Measurements from ENCODE around the gene ANGPTL2. TPM values are rescaled to one million over a fixed set of nuclear protein-coding genes. Genes with fewer than 3 reads are reported as not detected.

ANGPTL2 gene
- total RNA-seq, 1 experiment from 2014 or later, result 5.1 TPM

DNA sequence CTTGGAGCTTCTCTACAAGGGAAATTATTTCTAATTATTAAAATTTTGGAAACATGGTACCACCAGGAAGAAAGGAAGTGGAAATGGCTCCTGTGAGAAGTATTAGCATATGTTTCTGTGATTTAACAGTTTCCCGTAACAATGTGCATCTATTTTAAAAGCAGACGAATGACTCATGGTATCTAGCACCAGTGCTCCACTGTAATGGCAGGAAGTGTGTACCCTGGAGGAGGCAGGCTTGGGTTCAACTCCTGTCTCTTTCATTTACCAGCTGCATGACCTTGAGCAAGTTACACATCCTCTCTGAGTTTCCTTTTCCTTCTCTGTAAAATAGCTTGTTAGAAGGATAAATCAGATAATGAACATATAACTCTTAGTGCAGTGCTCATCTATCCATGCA is 41.0 kb upstream of the ANGPTL2 start:
- Histone ChIP-seq H4K8ac (replicated peaks; ENCODE audit: insufficient read length, low read depth, low read length) (no peak overlapping the region), H3K79me1 (ENCODE audit: insufficient read depth, low read depth, low read length, poor library complexity, severe bottlenecking) (no peaks in the 10 kb centered on the region), H2BK15ac (ENCODE audit: low read depth, low read length) (no peak overlapping the region), H2AK5ac (ENCODE audit: insufficient read length, low read length) (no peak overlapping the region), H2AFZ (ENCODE audit: low read length) (no peak overlapping the region), H3K9ac (ENCODE audit: extremely low read depth, insufficient read length, low read length) (no peak overlapping the region), H4K91ac (ENCODE audit: insufficient read length, low read depth, low read length) (no peak overlapping the region), H3K4ac (ENCODE audit: low read depth, low read length) (no peak overlapping the region), H3K79me2 (ENCODE audit: insufficient read depth, low read length) (no peaks in the 10 kb centered on the region), H3K4me2 (ENCODE audit: insufficient read depth, insufficient read length, low read length) (no peak overlapping the region), H3K56ac (ENCODE audit: insufficient read length, low read depth, low read length) (no peak overlapping the region), H3K27ac (ENCODE audit: insufficient read length, low read depth, low read length) (no peak overlapping the region), H2BK20ac (ENCODE audit: low read depth, low read length, poor library complexity, severe bottlenecking) (no peak overlapping the region), H3K23ac (ENCODE audit: insufficient read length, low read depth, low read length) (no peak overlapping the region), H3K4me1 (ENCODE audit: insufficient read depth, low read length) (peaks cover 2% of the 10 kb centered on the region; the same call in 1 of the 2 replicates), H2BK120ac (ENCODE audit: low read depth, low read length, poor library complexity, severe bottlenecking) (no peak overlapping the region), H3K27me3 (ENCODE audit: insufficient read depth, low read length) (no peaks in the 10 kb centered on the region), H3K18ac (ENCODE audit: insufficient read length, low read depth, low read length) (no peak overlapping the region), H2BK12ac (ENCODE audit: insufficient read length, low read depth, low read length) (no peak overlapping the region), H3K14ac (ENCODE audit: insufficient read depth, low read length) (no peak overlapping the region), H4K20me1 (ENCODE audit: control insufficient read depth, insufficient read depth, insufficient read length) (no peaks in the 10 kb centered on the region), H2BK5ac (ENCODE audit: insufficient read length, low read length) (no peak overlapping the region), H3K9me3 (ENCODE audit: control insufficient read depth, low read depth, low read length) (no peaks in the 10 kb centered on the region), H4K5ac (ENCODE audit: insufficient read length, low read depth, low read length) (no peak overlapping the region), H3T11ph (ENCODE audit: low read length) (no peak overlapping the region), H3K23me2 (ENCODE audit: insufficient read length, low read depth, low read length, poor library complexity, severe bottlenecking) (no peaks in the 10 kb centered on the region)
- Mint-ChIP-seq H3K4me1 (peaks cover 23 to 25% of the 10 kb centered on the region in 2 experiments), H3K4me3 (no peak overlapping the region), H3K36me3 (ENCODE audit: insufficient read depth in 1 of 3, low read depth in 3 of 3) (peaks cover 0 to 1% (median 0%) of the 10 kb centered on the region in 3 experiments; a peak in 3 of 7 replicates), H3K27me3 (ENCODE audit: low read depth) (no peaks in the 10 kb centered on the region), H3K27ac (no peak overlapping the region), H3K9me3 (no peaks in the 10 kb centered on the region)
- no peak for TF ChIP-seq CTCF (conservative IDR thresholded peaks at IDR 0.05)
- DNase-seq, result peak; percentile 19
- WGBS (ENCODE audit: extremely low coverage, insufficient read length, low lambda C conversion rate), result no CpG with 5 or more reads among the region's 2 CpGs
